ENCODE results near the gene ASCC1.

- no peak for TF ChIP-seq CTCF (IDR thresholded peaks at IDR 0.05; ENCODE audit: insufficient read depth, low read length, poor library complexity, severe bottlenecking)
- no peak for TF ChIP-seq EZH2phosphoT487 (conservative IDR thresholded peaks at IDR 0.05; ENCODE audit: low read length)
Measured at GRCh38 chr10:72215611-72216549, at the start of gene ASCC1, which contains the start of gene ANAPC16.

All from SU-DHL-6 (cell line).